HepG2 (cell line): ENCODE measurements around the gene ZNF184. TPM values are rescaled to one million over a fixed set of nuclear protein-coding genes. Genes with fewer than 3 reads are reported as not detected.

ENCODE experiments used
- AKAP8 ChIP-seq: sonication (generic); formaldehyde crosslinking; IDR thresholded peaks from 2 replicates; pipeline ENCODE4 v1.5.1; 2020; ENCODE audit warnings: mild to moderate bottlenecking, missing genetic modification reagents
- CAMTA2 ChIP-seq: sonication (generic); formaldehyde crosslinking; IDR thresholded peaks from 2 replicates; pipeline ENCODE4 v1.4.0; 2020; ENCODE audit warnings: mild to moderate bottlenecking, missing genetic modification reagents, borderline replicate concordance
- CBX5 ChIP-seq: sonication (generic); formaldehyde crosslinking; IDR thresholded peaks from 2 replicates; pipeline ENCODE4 v1.4.0; 2020; ENCODE audit warnings: missing genetic modification reagents, borderline replicate concordance
- EP300 ChIP-seq, 3 experiments: sonication (generic) in 1 of 3; formaldehyde crosslinking in 1 of 3; IDR thresholded peaks; 2 replicates each; pipeline versions ENCODE4 v1.5.1 to v1.6.1; 2011 to 2020; ENCODE audit warnings: low read depth in 2 of 3, low read length in 2 of 3, borderline replicate concordance in 1 of 3, improper control_type of control experiment in 1 of 3, mild to moderate bottlenecking in 1 of 3, missing genetic modification reagents in 1 of 3, moderate library complexity in 1 of 3
- FOXO1 ChIP-seq: sonication (generic); formaldehyde crosslinking; IDR thresholded peaks from 2 replicates; pipeline ENCODE4 v1.4.0; 2020; ENCODE audit warnings: missing genetic modification reagents
- HNF4G ChIP-seq, 2 experiments: sonication (generic) in 1 of 2; formaldehyde crosslinking in 1 of 2; IDR thresholded peaks; 2 replicates each; pipeline versions ENCODE4 v1.4.0 to v1.6.1; 2011 to 2020; ENCODE audit warnings: borderline replicate concordance in 2 of 2, low read depth in 2 of 2, mild to moderate bottlenecking in 2 of 2, low read length in 1 of 2, missing genetic modification reagents in 1 of 2, moderate library complexity in 1 of 2
- HOXA9 ChIP-seq: sonication (generic); formaldehyde crosslinking; IDR thresholded peaks from 2 replicates; pipeline ENCODE4 v1.8.1; 2022; ENCODE audit warnings: missing genetic modification reagents, mild to moderate bottlenecking, moderate library complexity, borderline replicate concordance
- KLF9 ChIP-seq: IDR thresholded peaks from 2 replicates; pipeline ENCODE4 v1.6.1; 2016; ENCODE audit warnings: low read depth
- MLXIP ChIP-seq: sonication (generic); formaldehyde crosslinking; IDR thresholded peaks from 2 replicates; pipeline ENCODE4 v1.9.0; 2021; ENCODE audit warnings: missing genetic modification reagents, borderline replicate concordance
- MTF2 ChIP-seq: sonication (generic); formaldehyde crosslinking; IDR thresholded peaks from 2 replicates; pipeline ENCODE4 v1.5.0; 2020; ENCODE audit warnings: missing genetic modification reagents, borderline replicate concordance
- NFYB ChIP-seq: sonication (generic); formaldehyde crosslinking; IDR thresholded peaks from 2 replicates; pipeline ENCODE4 v1.4.0; 2020; ENCODE audit warnings: missing genetic modification reagents
- POGZ ChIP-seq: sonication (generic); formaldehyde crosslinking; IDR thresholded peaks from 2 replicates; pipeline ENCODE4 v1.4.0; 2020; ENCODE audit warnings: mild to moderate bottlenecking, missing genetic modification reagents
- TOPORS ChIP-seq: sonication (generic); formaldehyde crosslinking; IDR thresholded peaks from 2 replicates; pipeline ENCODE4 v1.8.0; 2023; ENCODE audit warnings: mild to moderate bottlenecking, missing genetic modification reagents
- TRAFD1 ChIP-seq: sonication (generic); formaldehyde crosslinking; IDR thresholded peaks from 2 replicates; pipeline ENCODE4 v1.5.1; 2020; ENCODE audit warnings: missing genetic modification reagents, mild to moderate bottlenecking, borderline replicate concordance
- ZNF121 ChIP-seq: sonication (generic); formaldehyde crosslinking; IDR thresholded peaks from 2 replicates; pipeline ENCODE4 v1.5.0; 2020; ENCODE audit warnings: mild to moderate bottlenecking, missing genetic modification reagents
- ZNF468 ChIP-seq: sonication (generic); formaldehyde crosslinking; IDR thresholded peaks from 2 replicates; pipeline ENCODE4 v1.8.0; 2022; ENCODE audit warnings: mild to moderate bottlenecking, moderate library complexity, missing genetic modification reagents
- ZNF503 ChIP-seq: sonication (generic); formaldehyde crosslinking; IDR thresholded peaks from 2 replicates; pipeline ENCODE4 v1.4.0; 2020; ENCODE audit warnings: missing genetic modification reagents
- ZNF564 ChIP-seq: sonication (generic); formaldehyde crosslinking; IDR thresholded peaks from 2 replicates; pipeline ENCODE4 v1.8.1; 2023; ENCODE audit warnings: mild to moderate bottlenecking, missing genetic modification reagents
- ZNF644 ChIP-seq: IDR thresholded peaks from 2 replicates; pipeline ENCODE4 v1.6.1; 2016; ENCODE audit warnings: low read depth
- ZNF720 ChIP-seq: sonication (generic); formaldehyde crosslinking; IDR thresholded peaks from 2 replicates; pipeline ENCODE4 v1.4.0; 2020; ENCODE audit warnings: missing genetic modification reagents
- polyA plus RNA-seq, 8 experiments: library from polyadenylated mRNA; depleted of rRNA in 3 of 8; stranded (reverse) in 7 of 8; unstranded in 1 of 8; fragments of >200 nt; fragmentation: Illumina TruSeq in 4 of 8; extraction: Trizol in 4 of 8; gene quantifications; 2 replicates each; pipeline versions ENCODE4 v1.2.1 to v1.2.3, GENCODE V29; 2011 to 2016; ENCODE audit warnings: low read depth in 4 of 8, missing spikeins in 1 of 8, mixed read lengths in 1 of 8; ENCODE audit not compliant: insufficient read depth in 1 of 8
- total RNA-seq, 5 experiments: library from RNA; depleted of rRNA; stranded (reverse); fragments of >200 nt; fragmentation: Illumina TruSeq; extraction: Trizol; gene quantifications; 2 replicates each; pipeline ENCODE4 v1.2.3, GENCODE V29; 2016; ENCODE audit warnings: low read depth in 1 of 5
- TF ChIP-seq, protein P1 (sequence below): sonication (generic); formaldehyde crosslinking; IDR thresholded peaks from 2 replicates; pipeline ENCODE4 v1.8.1; 2023; ENCODE audit warnings: missing genetic modification reagents, mild to moderate bottlenecking, borderline replicate concordance
- TF ChIP-seq, protein P2 (sequence below): sonication (generic); formaldehyde crosslinking; conservative IDR thresholded peaks from 2 replicates; pipeline ENCODE4 v1.4.0; 2020; ENCODE audit warnings: missing genetic modification reagents

ZNF184 gene
- total and polyA plus RNA-seq, 2 of the 13 experiments (the other 11 are each of a cell fraction or from before 2014, with no cell fraction given), result 2.1 to 10.1 TPM

GRCh38 chr6:27478706-27479318 lies 5.9 kb upstream of the ZNF184 start (continued):
- no peak for TF ChIP-seq ZNF564 (CRISPR knock-in tag)
- no peak for TF ChIP-seq HNF4G (IDR thresholded peaks at IDR 0.05; ENCODE audit: borderline replicate concordance, low read depth, low read length)
- no peak for TF ChIP-seq HNF4G (CRISPR knock-in tag; IDR thresholded peaks at IDR 0.05; ENCODE audit: borderline replicate concordance, low read depth)
- peak; percentile 6; the same call in 1 of the 2 replicates for TF ChIP-seq ZNF121 (CRISPR knock-in tag)
- no peak for TF ChIP-seq NFYB (CRISPR knock-in tag)
- no peak for TF ChIP-seq TOPORS (CRISPR knock-in tag)
- TF ChIP-seq ZNF720 (CRISPR knock-in tag), result no peak
- TF ChIP-seq, protein P1, sequence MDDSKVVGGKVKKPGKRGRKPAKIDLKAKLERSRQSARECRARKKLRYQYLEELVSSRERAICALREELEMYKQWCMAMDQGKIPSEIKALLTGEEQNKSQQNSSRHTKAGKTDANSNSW, result no peak
- TF ChIP-seq MTF2 (CRISPR knock-in tag), result no peak
- TF ChIP-seq, protein P2, sequence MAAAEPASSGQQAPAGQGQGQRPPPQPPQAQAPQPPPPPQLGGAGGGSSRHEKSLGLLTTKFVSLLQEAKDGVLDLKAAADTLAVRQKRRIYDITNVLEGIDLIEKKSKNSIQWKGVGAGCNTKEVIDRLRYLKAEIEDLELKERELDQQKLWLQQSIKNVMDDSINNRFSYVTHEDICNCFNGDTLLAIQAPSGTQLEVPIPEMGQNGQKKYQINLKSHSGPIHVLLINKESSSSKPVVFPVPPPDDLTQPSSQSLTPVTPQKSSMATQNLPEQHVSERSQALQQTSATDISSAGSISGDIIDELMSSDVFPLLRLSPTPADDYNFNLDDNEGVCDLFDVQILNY, result no peak
- peak; percentile 40; the same call in 1 of the 2 replicates for TF ChIP-seq AKAP8 (CRISPR knock-in tag)
- TF ChIP-seq TRAFD1 (CRISPR knock-in tag), result no peak
- TF ChIP-seq ZNF644 (CRISPR knock-in tag), result peak; percentile 79
- TF ChIP-seq CBX5 (CRISPR knock-in tag), result peak; percentile 71; the same call in 1 of the 2 replicates
- no peak for TF ChIP-seq MLXIP
- no peak for TF ChIP-seq HOXA9 (CRISPR knock-in tag)
- no peak for TF ChIP-seq ZNF468 (CRISPR knock-in tag)
- no peak for TF ChIP-seq FOXO1 (CRISPR knock-in tag)
- TF ChIP-seq KLF9 (CRISPR knock-in tag), result peak; percentile 60; the same call in 1 of the 2 replicates
- TF ChIP-seq CAMTA2, result no peak
- peak; percentile 53 for TF ChIP-seq POGZ (CRISPR knock-in tag)
- 0 out of 4 replicates have a peak, but pooled peaks of 1 of the 2 experiments have one; percentile 29 for TF ChIP-seq EP300 (IDR thresholded peaks at IDR 0.05; ENCODE audit: low read depth in 2 of 2, low read length in 2 of 2)
- TF ChIP-seq EP300 (CRISPR knock-in tag; IDR thresholded peaks at IDR 0.05; ENCODE audit: borderline replicate concordance), result no peak
- peak; percentile 47; the same call in 1 of the 2 replicates for TF ChIP-seq ZNF503 (CRISPR knock-in tag)
